ENCODE data around the gene CDH24. TPM values are rescaled to one million over a fixed set of nuclear protein-coding genes. Genes with fewer than 3 reads are reported as not detected.

CDH24 gene
- total and polyA plus RNA-seq, 4 experiments from 2014 or later: 0.15 to 1.6 (median 0.93) TPM

- Mint-ChIP-seq H3K4me3 (no peak overlapping the region), H3K36me3 (no peaks in the 10 kb centered on the region), H3K27ac (no peak overlapping the region), H3K27me3 (no peaks in the 10 kb centered on the region), H3K4me1 (no peaks in the 10 kb centered on the region), H3K9me3 (no peaks in the 10 kb centered on the region)
- Histone ChIP-seq H3K27ac (ENCODE audit: low read depth, low read length) (no peak overlapping the region), H3K9me3 (ENCODE audit: control insufficient read depth in 1 of 2, low read length in 2 of 2) (no peaks in the 10 kb centered on the region), H3K27me3 (ENCODE audit: insufficient read depth, low read length) (no peaks in the 10 kb centered on the region), H3K4me3 (ENCODE audit: low read length in 2 of 2) (no peak overlapping the region), H3K4me1 (ENCODE audit: insufficient read depth, low read length) (no peaks in the 10 kb centered on the region), H3K36me3 (ENCODE audit: insufficient read depth, low read length) (no peaks in the 10 kb centered on the region)
- POLR2A ChIA-PET (ENCODE audit: partially characterized antibody): interaction anchor here (1.0 kb wide), 1 partner anchor 14 kb away, joined by 3 read pairs; no protein-coding TSS in a partner anchor
- no peak for DNase-seq
- CTCF ChIA-PET (ENCODE audit: partially characterized antibody): interaction anchor here (1.5 to 2.7 kb wide), 2 partner anchors 49 to 75 kb away, joined by 3 to 13 read pairs; no protein-coding TSS in a partner anchor
- intact Hi-C loops (cut with micrococcal nuclease): no loop called here
These were observed 13.6 kb downstream of the CDH24 start for GRCh38 chr14:23043754-23044153.

GRCh38 chr14:23043145-23043544 lies 14.2 kb downstream of the CDH24 start:
- H3K27me3 ChIP-seq (ENCODE audit: insufficient read depth, low read length): no peaks in the 10 kb centered on the region
- no peak overlapping the region for H3K4me3 Mint-ChIP-seq
- no peaks in the 10 kb centered on the region for H3K9me3 ChIP-seq (ENCODE audit: control insufficient read depth in 1 of 2, low read length in 2 of 2)
- H3K4me3 ChIP-seq (ENCODE audit: low read length in 2 of 2): no peak overlapping the region
- H3K27ac ChIP-seq (ENCODE audit: low read depth, low read length): no peak overlapping the region
- H3K4me1 Mint-ChIP-seq: peaks cover 0 to 1% (median 0%) of the 10 kb centered on the region in 4 donors
- intact Hi-C loops (cut with micrococcal nuclease): no loop called here
- no peaks in the 10 kb centered on the region for H3K4me1 ChIP-seq (ENCODE audit: insufficient read depth, low read length)
- no peaks in the 10 kb centered on the region for H3K36me3 ChIP-seq (ENCODE audit: insufficient read depth, low read length)
- H3K36me3 Mint-ChIP-seq: no peaks in the 10 kb centered on the region
- no peaks in the 10 kb centered on the region for H3K27me3 Mint-ChIP-seq
- no peaks in the 10 kb centered on the region for H3K9me3 Mint-ChIP-seq
- H3K27ac Mint-ChIP-seq: no peak overlapping the region
- DNase-seq: no peak
- POLR2A ChIA-PET (ENCODE audit: partially characterized antibody): no interaction called here
- CTCF ChIA-PET (ENCODE audit: partially characterized antibody): interaction anchor here (0.8 to 2.7 kb wide), 5 partner anchors 26 to 74 kb away, joined by 3 to 13 read pairs (median 4); no protein-coding TSS in a partner anchor

GRCh38 chr14:23042162-23042965 lies 15.0 kb downstream of the CDH24 start, which contains the start of gene PSMB11:
TSS of gene PSMB11 (plus strand) at chr14:23042212. CDS start at chr14:23042226, 14 bp downstream.
- H3K4me1 Mint-ChIP-seq: peaks cover 0 to 1% (median 0%) of the 10 kb centered on the region in 4 donors
- no peaks in the 10 kb centered on the region for H3K4me1 ChIP-seq (ENCODE audit: insufficient read depth, low read length)
- no peak within 1 kb of the TSS for H3K27ac Mint-ChIP-seq
- no peak within 1 kb of the TSS for H3K4me3 Mint-ChIP-seq
- no peak for DNase-seq
- CTCF ChIA-PET (ENCODE audit: partially characterized antibody): interaction anchor here (0.8 to 2.7 kb wide), 6 partner anchors 16 to 70 kb away, joined by 3 to 13 read pairs (median 4); no protein-coding TSS in a partner anchor
- intact Hi-C loops (cut with micrococcal nuclease): no loop called here
- POLR2A ChIA-PET (ENCODE audit: partially characterized antibody): no interaction called here
- no peaks in the 10 kb centered on the region for H3K27me3 Mint-ChIP-seq
- H3K9me3 Mint-ChIP-seq: no peaks in the 10 kb centered on the region
- no peaks in the 10 kb centered on the region for H3K36me3 ChIP-seq (ENCODE audit: insufficient read depth, low read length)
- H3K9me3 ChIP-seq (ENCODE audit: control insufficient read depth in 1 of 2, low read length in 2 of 2): no peaks in the 10 kb centered on the region
- H3K27me3 ChIP-seq (ENCODE audit: insufficient read depth, low read length): no peaks in the 10 kb centered on the region
- no peak within 1 kb of the TSS for H3K27ac ChIP-seq (ENCODE audit: low read depth, low read length)
- no peak within 1 kb of the TSS for H3K4me3 ChIP-seq (ENCODE audit: low read length in 2 of 2)
- H3K36me3 Mint-ChIP-seq: no peaks in the 10 kb centered on the region

GRCh38 chr14:23041729-23042128 lies 15.6 kb downstream of the CDH24 start:
- Mint-ChIP-seq H3K36me3 (no peaks in the 10 kb centered on the region), H3K27me3 (no peaks in the 10 kb centered on the region), H3K27ac (no peak overlapping the region), H3K4me3 (no peak overlapping the region), H3K4me1 (peaks cover 0 to 1% (median 0%) of the 10 kb centered on the region in 4 donors), H3K9me3 (no peaks in the 10 kb centered on the region)
- no peaks in the 10 kb centered on the region for H3K4me1 ChIP-seq (ENCODE audit: insufficient read depth, low read length)
- DNase-seq: no peak
- H3K9me3 ChIP-seq (ENCODE audit: control insufficient read depth in 1 of 2, low read length in 2 of 2): no peaks in the 10 kb centered on the region
- no peaks in the 10 kb centered on the region for H3K36me3 ChIP-seq (ENCODE audit: insufficient read depth, low read length)
- no peak overlapping the region for H3K4me3 ChIP-seq (ENCODE audit: low read length in 2 of 2)
- intact Hi-C loops (cut with micrococcal nuclease): no loop called here
- no peak overlapping the region for H3K27ac ChIP-seq (ENCODE audit: low read depth, low read length)
- POLR2A ChIA-PET (ENCODE audit: partially characterized antibody): no interaction called here
- CTCF ChIA-PET (ENCODE audit: partially characterized antibody): interaction anchor here (1.3 to 2.7 kb wide), 4 partner anchors 16 to 55 kb away, joined by 3 to 13 read pairs (median 6); no protein-coding TSS in a partner anchor
- H3K27me3 ChIP-seq (ENCODE audit: insufficient read depth, low read length): no peaks in the 10 kb centered on the region

GRCh38 chr14:23040100-23040499 lies 17.2 kb downstream of the CDH24 start:
- H3K36me3 Mint-ChIP-seq: no peaks in the 10 kb centered on the region
- Histone ChIP-seq H3K4me1 (ENCODE audit: insufficient read depth, low read length) (peaks cover 8% of the 10 kb centered on the region), H3K27me3 (ENCODE audit: insufficient read depth, low read length) (no peaks in the 10 kb centered on the region), H3K4me3 (ENCODE audit: low read length in 2 of 2) (no peak overlapping the region), H3K36me3 (ENCODE audit: insufficient read depth, low read length) (no peaks in the 10 kb centered on the region), H3K9me3 (ENCODE audit: control insufficient read depth in 1 of 2, low read length in 2 of 2) (no peaks in the 10 kb centered on the region), H3K27ac (ENCODE audit: low read depth, low read length) (no peak overlapping the region)
- no peak overlapping the region for H3K27ac Mint-ChIP-seq
- ChIA-PET POLR2A (ENCODE audit: partially characterized antibody) (interaction anchor here (1.6 kb wide), 1 partner anchor 33 kb away, joined by 6 read pairs; no protein-coding TSS in a partner anchor), CTCF (ENCODE audit: partially characterized antibody) (interaction anchor here (0.7 to 1.6 kb wide), 4 partner anchors 18 to 53 kb away, joined by 3 to 6 read pairs (median 4); partner anchors contain the start of gene CDH24)
- intact Hi-C loops (cut with micrococcal nuclease): no loop called here
- no peaks in the 10 kb centered on the region for H3K27me3 Mint-ChIP-seq
- no peak for DNase-seq
- H3K4me3 Mint-ChIP-seq: no peak overlapping the region
- H3K4me1 Mint-ChIP-seq: peaks cover 6 to 10% (median 8%) of the 10 kb centered on the region in 4 donors
- no peaks in the 10 kb centered on the region for H3K9me3 Mint-ChIP-seq

- H3K27ac ChIP-seq (ENCODE audit: low read depth, low read length): peak overlapping the region; percentile 89
- Mint-ChIP-seq H3K9me3 (peaks cover 0 to 2% (median 0%) of the 10 kb centered on the region in 8 donors), H3K4me1 (peaks cover 17 to 43% (median 31%) of the 10 kb centered on the region in 4 donors), H3K27me3 (no peaks in the 10 kb centered on the region), H3K4me3 (peak overlapping the region; percentile 87 to 98 (median 93)), H3K27ac (peak overlapping the region; percentile 89 to 99 (median 98)), H3K36me3 (peaks cover 17 to 24% of the 10 kb centered on the region in 2 donors)
- H3K4me3 ChIP-seq (ENCODE audit: low read length in 2 of 2): peak overlapping the region in 1 of 2 donors; percentile 90
- intact Hi-C loops (cut with micrococcal nuclease): loop anchor here (1.0 kb wide), 5 partner anchors 23 to 269 kb away; partner anchors contain the start of genes ACIN1, C14orf119 and OXA1L
- DNase-seq: no peak
- H3K27me3 ChIP-seq (ENCODE audit: insufficient read depth, low read length): no peaks in the 10 kb centered on the region
- H3K9me3 ChIP-seq (ENCODE audit: control insufficient read depth in 1 of 2, low read length in 2 of 2): no peaks in the 10 kb centered on the region
- ChIA-PET POLR2A (ENCODE audit: partially characterized antibody) (interaction anchor here (1.0 to 3.1 kb wide), 8 partner anchors 12 to 267 kb away, joined by 3 to 41 read pairs (median 5); partner anchors contain the start of genes ACIN1, C14orf119 and RBM23), CTCF (ENCODE audit: partially characterized antibody) (interaction anchor here (2.4 kb wide), 1 partner anchor 63 kb away, joined by 7 read pairs; no protein-coding TSS in a partner anchor)
- H3K4me1 ChIP-seq (ENCODE audit: insufficient read depth, low read length): peaks cover 19% of the 10 kb centered on the region
- H3K36me3 ChIP-seq (ENCODE audit: insufficient read depth, low read length): peaks cover 17% of the 10 kb centered on the region
These were observed 21.8 kb downstream of the CDH24 start for GRCh38 chr14:23035303-23036144.

Data from CD4-positive, alpha-beta memory T cell (primary cell).